SH-SY5Y (cell line): Measurements from ENCODE around the gene PPARG.

Experiments
- GATA2 ChIP-seq: IDR thresholded peaks from 2 replicates; pipeline ENCODE4 v1.6.1; 2011; ENCODE audit warnings: mild to moderate bottlenecking, low read depth, low read length
- GATA3 ChIP-seq: IDR thresholded peaks from 2 replicates; pipeline ENCODE4 v1.6.1; 2011; ENCODE audit warnings: low read depth, mild to moderate bottlenecking, low read length, moderate library complexity

Gene PPARG

GRCh38 chr3:12288182-12289129 is at the start of gene PPARG:
PPARG (plus strand) TSS chr3:12289070; CDS start chr3:12379712, 90,642 bp downstream.
- TF ChIP-seq GATA2, result no peak
- no peak for TF ChIP-seq GATA3

GRCh38 chr3:12239301-12239700 is 49.6 kb upstream of the PPARG start:
- no peak for TF ChIP-seq GATA3
- no peak for TF ChIP-seq GATA2

- no peak for TF ChIP-seq GATA3
- no peak for TF ChIP-seq GATA2
Observed at GRCh38 chr3:12242772-12243171, 46.1 kb upstream of the PPARG start.

GRCh38 chr3:12246497-12247163 is 42.2 kb upstream of the PPARG start:
- TF ChIP-seq GATA2, result no peak
- no peak for TF ChIP-seq GATA3

- TF ChIP-seq GATA3, result no peak
- no peak for TF ChIP-seq GATA2
Observed at GRCh38 chr3:12247411-12247810, 41.5 kb upstream of the PPARG start.

- no peak for TF ChIP-seq GATA2
- no peak for TF ChIP-seq GATA3
Observed at GRCh38 chr3:12249519-12249918, 39.4 kb upstream of the PPARG start.

GRCh38 chr3:12252889-12253288 is 36.0 kb upstream of the PPARG start:
- TF ChIP-seq GATA2 (no peak), GATA3 (no peak)

GRCh38 chr3:12253516-12254343 is 35.1 kb upstream of the PPARG start:
- TF ChIP-seq GATA3 (no peak), GATA2 (no peak)

GRCh38 chr3:12255393-12255792 is 33.5 kb upstream of the PPARG start:
- TF ChIP-seq GATA2, result no peak
- TF ChIP-seq GATA3, result no peak

GRCh38 chr3:12258911-12259310 is 30.0 kb upstream of the PPARG start:
- TF ChIP-seq GATA3, result no peak
- TF ChIP-seq GATA2, result no peak

GRCh38 chr3:12265508-12265907 is 23.4 kb upstream of the PPARG start:
- no peak for TF ChIP-seq GATA2
- no peak for TF ChIP-seq GATA3

GRCh38 chr3:12266038-12266437 is 22.8 kb upstream of the PPARG start:
- TF ChIP-seq GATA2, result no peak
- TF ChIP-seq GATA3, result no peak

GRCh38 chr3:12267376-12268030 is 21.4 kb upstream of the PPARG start:
- TF ChIP-seq GATA2 (no peak), GATA3 (no peak)

GRCh38 chr3:12268049-12268735 is 20.7 kb upstream of the PPARG start:
- no peak for TF ChIP-seq GATA2
- TF ChIP-seq GATA3, result no peak
